Measurements from ENCODE around the gene ATP11C.

The ATP11C gene

DNA sequence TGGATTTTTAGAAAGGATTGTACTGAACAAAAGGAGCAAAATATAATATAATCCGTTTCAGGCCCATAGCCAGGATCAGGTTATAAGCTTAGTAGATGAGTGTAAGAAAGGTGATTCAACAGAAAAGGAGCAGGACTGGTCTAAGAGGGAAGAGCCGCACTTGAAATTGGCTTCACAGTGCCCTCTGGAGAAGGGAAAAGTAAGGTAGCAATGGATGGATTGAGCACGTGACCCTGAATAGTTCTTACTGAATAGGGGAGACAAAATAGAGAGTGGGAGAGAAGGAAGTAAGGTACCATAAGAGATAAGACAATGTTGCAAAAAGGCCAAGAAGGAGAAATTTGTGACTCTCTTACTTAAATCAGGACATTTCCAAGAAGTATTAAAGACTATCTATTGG is 16.9 kb upstream of the ATP11C start:
- no peaks in the 10 kb centered on the region for H3K4me1 ChIP-seq (ENCODE audit: control insufficient read depth, insufficient read depth, low read length)
- no peaks in the 10 kb centered on the region for H3K27me3 ChIP-seq (ENCODE audit: control insufficient read depth, insufficient read depth, low read length)
- H3K36me3 ChIP-seq (ENCODE audit: control insufficient read depth, insufficient read depth, low read length), result no peaks in the 10 kb centered on the region
- no peak overlapping the region for H3K4me3 ChIP-seq (ENCODE audit: low read depth, low read length)
- no peaks in the 10 kb centered on the region for H3K9me3 ChIP-seq (ENCODE audit: control insufficient read depth, insufficient read depth, low read length)
- H3K9ac ChIP-seq (ENCODE audit: low read depth, low read length), result no peak overlapping the region

DNA sequence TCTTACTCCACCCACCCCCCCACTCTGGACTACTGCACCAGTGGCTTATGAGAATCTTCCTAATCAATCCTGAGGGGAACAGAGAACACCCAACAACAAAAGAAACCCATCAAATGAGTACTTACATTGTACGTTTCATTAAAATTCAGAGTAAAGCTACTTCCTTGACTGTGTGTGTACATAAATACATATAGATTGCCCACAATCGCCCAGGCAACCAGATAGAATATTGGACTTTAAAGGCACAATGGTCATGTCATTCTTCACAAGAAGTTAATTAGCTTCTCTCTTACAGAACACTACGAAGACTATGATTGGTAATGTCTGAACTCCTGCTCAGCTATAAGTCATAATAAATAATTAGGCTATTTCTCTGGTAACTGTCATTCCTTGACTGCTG is 12.2 kb upstream of the ATP11C start:
- Histone ChIP-seq H3K9me3 (ENCODE audit: control insufficient read depth, insufficient read depth, low read length) (no peaks in the 10 kb centered on the region), H3K9ac (ENCODE audit: low read depth, low read length) (no peak overlapping the region), H3K27me3 (ENCODE audit: control insufficient read depth, insufficient read depth, low read length) (no peaks in the 10 kb centered on the region), H3K4me1 (ENCODE audit: control insufficient read depth, insufficient read depth, low read length) (no peaks in the 10 kb centered on the region), H3K36me3 (ENCODE audit: control insufficient read depth, insufficient read depth, low read length) (no peaks in the 10 kb centered on the region), H3K4me3 (ENCODE audit: low read depth, low read length) (no peak overlapping the region)

DNA sequence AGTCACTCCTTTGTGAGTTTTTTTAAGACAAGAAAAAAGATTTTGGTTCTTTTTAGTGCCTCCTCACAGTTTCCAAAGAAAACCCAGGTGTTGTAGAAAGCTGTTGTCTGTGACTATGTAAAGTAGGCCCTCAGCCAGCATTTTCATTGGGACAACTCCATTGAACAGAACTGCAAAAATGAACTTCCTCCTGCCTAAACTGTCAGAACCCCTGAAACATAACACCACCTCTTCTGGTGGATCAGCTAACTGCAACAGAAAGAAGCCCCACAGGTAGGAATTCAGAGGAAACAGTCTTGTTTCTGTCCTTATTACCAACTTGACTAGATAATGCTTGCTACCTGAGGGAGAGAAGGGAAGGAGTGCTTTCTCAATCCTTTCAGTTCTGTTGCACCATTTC is 3.4 kb upstream of the ATP11C start:
- no peaks in the 10 kb centered on the region for H3K9me3 ChIP-seq (ENCODE audit: control insufficient read depth, insufficient read depth, low read length)
- no peak overlapping the region for H3K9ac ChIP-seq (ENCODE audit: low read depth, low read length)
- H3K4me3 ChIP-seq (ENCODE audit: low read depth, low read length), result peak overlapping the region; percentile 20
- no peaks in the 10 kb centered on the region for H3K27me3 ChIP-seq (ENCODE audit: control insufficient read depth, insufficient read depth, low read length)
- peaks cover 17% of the 10 kb centered on the region for H3K4me1 ChIP-seq (ENCODE audit: control insufficient read depth, insufficient read depth, low read length)
- H3K36me3 ChIP-seq (ENCODE audit: control insufficient read depth, insufficient read depth, low read length), result no peaks in the 10 kb centered on the region

DNA sequence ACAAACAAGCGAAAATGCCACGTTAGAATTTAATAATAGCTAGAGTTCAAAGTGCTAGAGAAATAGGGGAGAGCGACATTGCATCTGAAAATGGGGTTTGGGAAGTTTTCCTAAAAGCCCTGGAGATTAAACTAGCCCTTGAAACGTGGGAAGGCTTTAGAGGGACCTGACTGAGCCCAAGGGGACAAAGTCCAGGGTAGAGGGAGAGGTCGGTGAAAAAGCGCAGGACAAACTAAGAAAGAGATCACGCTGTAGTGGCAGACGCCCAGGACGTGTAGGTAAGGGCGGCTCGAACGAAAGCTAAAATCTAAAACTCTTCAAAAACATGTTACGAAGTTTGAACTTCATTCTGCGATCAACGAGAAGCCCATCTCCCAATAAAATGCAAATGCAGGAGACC is 1.1 kb upstream of the ATP11C start:
- Histone ChIP-seq H3K9ac (ENCODE audit: low read depth, low read length) (peak overlapping the region; percentile 51), H3K4me3 (ENCODE audit: low read depth, low read length) (peak overlapping the region; percentile 84), H3K4me1 (ENCODE audit: control insufficient read depth, insufficient read depth, low read length) (peaks cover 23% of the 10 kb centered on the region), H3K27me3 (ENCODE audit: control insufficient read depth, insufficient read depth, low read length) (peaks cover 3% of the 10 kb centered on the region), H3K9me3 (ENCODE audit: control insufficient read depth, insufficient read depth, low read length) (no peaks in the 10 kb centered on the region), H3K36me3 (ENCODE audit: control insufficient read depth, insufficient read depth, low read length) (no peaks in the 10 kb centered on the region)

DNA sequence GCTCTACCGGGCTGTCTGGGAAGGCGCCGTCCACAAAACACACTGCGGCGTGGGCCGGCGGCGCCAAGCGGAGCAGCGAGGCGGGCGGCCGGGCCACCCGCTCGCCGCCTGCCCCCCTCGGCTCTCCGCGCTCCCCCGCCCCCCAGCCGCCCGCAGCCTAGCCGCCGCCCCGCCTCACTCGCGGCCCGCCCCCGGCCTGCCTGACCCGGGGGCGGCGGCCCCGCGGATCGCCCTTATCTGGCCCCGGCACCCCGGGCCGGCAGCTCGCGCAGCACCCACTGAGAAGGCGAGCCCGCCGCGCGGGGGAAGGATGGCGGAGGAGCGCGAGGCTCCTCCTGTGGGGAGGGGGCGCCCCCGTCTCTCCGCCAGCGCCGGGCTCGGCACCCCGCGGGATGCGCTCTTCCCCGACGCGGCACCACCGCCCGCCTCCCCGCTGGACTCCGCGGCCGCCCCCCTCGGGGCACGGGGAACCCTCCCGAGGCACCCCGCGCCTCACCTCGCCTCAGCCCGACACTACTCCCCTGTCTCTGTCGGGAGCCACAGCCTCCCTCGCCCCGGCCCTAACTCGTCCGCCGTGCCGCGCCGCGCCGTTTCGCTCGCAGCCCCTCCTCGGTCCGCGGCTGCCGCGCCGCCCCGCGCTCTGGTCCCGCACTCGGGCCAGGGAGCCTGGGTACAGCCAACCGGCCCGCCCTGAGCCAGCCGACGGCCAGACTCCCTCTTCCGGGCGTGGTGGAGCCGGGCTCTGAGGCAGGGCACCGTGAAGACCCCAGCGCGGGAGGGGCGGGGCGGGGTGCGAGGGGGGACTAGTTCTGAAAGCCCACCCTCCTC is 566 bp downstream of the ATP11C start:
- Histone ChIP-seq H3K27me3 (ENCODE audit: control insufficient read depth, insufficient read depth, low read length) (peaks cover 3% of the 10 kb centered on the region), H3K4me3 (ENCODE audit: low read depth, low read length) (peak overlapping the region; percentile 84), H3K4me1 (ENCODE audit: control insufficient read depth, insufficient read depth, low read length) (peaks cover 30% of the 10 kb centered on the region), H3K9me3 (ENCODE audit: control insufficient read depth, insufficient read depth, low read length) (no peaks in the 10 kb centered on the region), H3K9ac (ENCODE audit: low read depth, low read length) (peak overlapping the region; percentile 86), H3K36me3 (ENCODE audit: control insufficient read depth, insufficient read depth, low read length) (no peaks in the 10 kb centered on the region)

DNA sequence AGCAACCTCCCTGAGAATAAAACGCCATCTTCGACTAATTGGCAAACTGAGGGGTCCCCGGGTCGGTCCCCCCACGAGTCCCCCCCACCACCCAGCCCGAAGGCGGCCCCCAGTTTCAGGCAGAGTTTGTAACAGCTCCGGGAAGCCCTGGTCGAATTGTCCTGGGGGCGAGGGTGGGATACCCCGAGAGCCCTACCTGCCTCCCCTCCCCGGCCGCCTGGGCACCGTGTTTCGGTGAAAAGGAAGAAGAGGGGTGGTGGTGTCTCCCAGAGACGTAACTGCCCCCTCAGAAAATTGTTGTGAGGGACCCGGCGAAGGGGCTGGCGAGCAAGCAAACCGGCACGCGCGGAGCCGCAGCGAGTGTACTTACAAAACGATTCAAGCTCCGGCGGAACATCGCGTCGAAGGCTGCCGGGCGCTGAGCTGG is 1.2 kb downstream of the ATP11C start:
- peak overlapping the region; percentile 84 for H3K4me3 ChIP-seq (ENCODE audit: low read depth, low read length)

DNA sequence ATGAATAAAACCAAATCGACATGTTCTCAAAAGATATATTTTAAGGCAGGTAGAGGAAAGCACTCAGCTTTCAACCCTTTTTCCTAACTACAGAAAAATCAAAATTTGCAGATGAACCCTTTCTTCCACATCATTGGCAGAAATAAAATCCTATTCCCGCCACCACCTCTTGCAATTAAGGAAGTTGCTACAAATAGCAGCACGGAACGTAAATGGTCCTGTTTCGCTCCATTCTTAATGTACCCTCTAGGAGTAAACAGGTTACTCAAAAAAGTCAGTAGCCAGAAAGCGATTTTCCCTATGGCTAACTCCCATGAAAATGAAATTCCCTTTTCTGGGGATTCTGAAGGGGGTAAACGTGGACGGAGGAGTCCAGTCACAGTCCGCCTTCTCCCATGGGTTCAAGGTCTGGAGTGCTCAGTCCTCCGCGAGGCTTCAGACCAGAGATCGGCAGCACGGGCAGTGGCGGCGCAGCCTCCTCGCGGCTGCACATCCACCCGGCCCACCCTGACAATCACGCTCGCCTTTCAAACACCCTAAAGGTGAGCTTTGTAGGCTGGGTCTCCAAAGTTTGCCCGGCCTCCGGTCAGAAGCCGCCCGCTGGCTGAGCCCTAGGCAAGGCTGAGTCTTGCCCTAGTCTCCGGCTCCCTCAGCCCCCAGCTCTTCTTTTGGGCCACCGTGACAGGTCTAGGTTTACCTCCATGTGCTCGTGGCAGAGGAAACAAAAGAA is 1.8 kb downstream of the ATP11C start:
- Histone ChIP-seq H3K36me3 (ENCODE audit: control insufficient read depth, insufficient read depth, low read length) (no peaks in the 10 kb centered on the region), H3K9ac (ENCODE audit: low read depth, low read length) (peak overlapping the region; percentile 86), H3K4me1 (ENCODE audit: control insufficient read depth, insufficient read depth, low read length) (peaks cover 25% of the 10 kb centered on the region), H3K27me3 (ENCODE audit: control insufficient read depth, insufficient read depth, low read length) (peaks cover 3% of the 10 kb centered on the region), H3K9me3 (ENCODE audit: control insufficient read depth, insufficient read depth, low read length) (no peaks in the 10 kb centered on the region), H3K4me3 (ENCODE audit: low read depth, low read length) (peak overlapping the region; percentile 84)

More for the DNA sequence above, 1.2 kb downstream of the ATP11C start:
- Histone ChIP-seq H3K27me3 (ENCODE audit: control insufficient read depth, insufficient read depth, low read length) (peaks cover 3% of the 10 kb centered on the region), H3K9ac (ENCODE audit: low read depth, low read length) (peak overlapping the region; percentile 86), H3K4me1 (ENCODE audit: control insufficient read depth, insufficient read depth, low read length) (peaks cover 29% of the 10 kb centered on the region), H3K9me3 (ENCODE audit: control insufficient read depth, insufficient read depth, low read length) (no peaks in the 10 kb centered on the region), H3K36me3 (ENCODE audit: control insufficient read depth, insufficient read depth, low read length) (no peaks in the 10 kb centered on the region)

DNA sequence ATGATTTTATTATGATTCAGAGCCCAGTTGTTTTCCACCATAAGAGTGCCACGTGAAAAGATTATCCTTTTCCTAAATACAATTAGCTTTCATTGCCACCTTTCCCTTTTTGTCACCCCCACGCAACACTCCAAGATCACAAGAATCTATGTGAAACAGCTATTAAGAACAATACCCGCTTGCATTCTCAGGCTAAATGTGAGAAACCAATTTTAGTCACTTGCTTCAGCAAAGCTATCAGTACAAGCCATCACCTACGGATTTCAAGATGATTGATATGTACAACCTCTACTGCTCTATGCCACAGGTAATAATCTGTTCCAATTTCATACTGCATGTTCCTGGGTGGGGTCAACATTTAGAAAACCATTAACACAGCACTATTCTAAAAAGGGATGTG is 2.5 kb downstream of the ATP11C start:
- peak overlapping the region; percentile 84 for H3K4me3 ChIP-seq (ENCODE audit: low read depth, low read length)

DNA sequence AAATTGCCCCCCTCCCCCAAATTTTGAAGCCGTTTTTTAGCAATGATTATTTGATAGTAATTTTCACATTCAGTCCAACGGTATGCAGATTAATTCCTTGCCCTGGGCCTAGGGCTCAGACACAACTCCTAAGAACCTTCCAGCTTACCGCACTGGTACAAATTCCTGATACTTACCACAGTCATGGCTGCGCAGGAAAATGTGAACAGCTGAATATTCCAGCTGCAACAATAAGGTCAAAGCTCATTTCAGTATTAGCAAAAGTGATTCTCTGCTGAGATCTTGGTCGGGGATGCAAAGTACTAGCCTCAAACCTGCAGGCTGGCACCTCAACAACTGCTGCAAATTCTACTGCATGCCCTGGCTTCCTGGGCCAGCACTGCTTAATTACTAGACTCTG is 3.0 kb downstream of the ATP11C start:
- Histone ChIP-seq H3K27me3 (ENCODE audit: control insufficient read depth, insufficient read depth, low read length) (peaks cover 3% of the 10 kb centered on the region), H3K9me3 (ENCODE audit: control insufficient read depth, insufficient read depth, low read length) (no peaks in the 10 kb centered on the region), H3K36me3 (ENCODE audit: control insufficient read depth, insufficient read depth, low read length) (no peaks in the 10 kb centered on the region), H3K4me1 (ENCODE audit: control insufficient read depth, insufficient read depth, low read length) (peaks cover 22% of the 10 kb centered on the region), H3K9ac (ENCODE audit: low read depth, low read length) (peak overlapping the region; percentile 17), H3K4me3 (ENCODE audit: low read depth, low read length) (peak overlapping the region; percentile 84)

More for the DNA sequence above, 2.5 kb downstream of the ATP11C start:
- no peaks in the 10 kb centered on the region for H3K36me3 ChIP-seq (ENCODE audit: control insufficient read depth, insufficient read depth, low read length)
- H3K4me1 ChIP-seq (ENCODE audit: control insufficient read depth, insufficient read depth, low read length), result peaks cover 22% of the 10 kb centered on the region
- H3K9ac ChIP-seq (ENCODE audit: low read depth, low read length), result no peak overlapping the region
- H3K27me3 ChIP-seq (ENCODE audit: control insufficient read depth, insufficient read depth, low read length), result peaks cover 3% of the 10 kb centered on the region
- no peaks in the 10 kb centered on the region for H3K9me3 ChIP-seq (ENCODE audit: control insufficient read depth, insufficient read depth, low read length)

DNA sequence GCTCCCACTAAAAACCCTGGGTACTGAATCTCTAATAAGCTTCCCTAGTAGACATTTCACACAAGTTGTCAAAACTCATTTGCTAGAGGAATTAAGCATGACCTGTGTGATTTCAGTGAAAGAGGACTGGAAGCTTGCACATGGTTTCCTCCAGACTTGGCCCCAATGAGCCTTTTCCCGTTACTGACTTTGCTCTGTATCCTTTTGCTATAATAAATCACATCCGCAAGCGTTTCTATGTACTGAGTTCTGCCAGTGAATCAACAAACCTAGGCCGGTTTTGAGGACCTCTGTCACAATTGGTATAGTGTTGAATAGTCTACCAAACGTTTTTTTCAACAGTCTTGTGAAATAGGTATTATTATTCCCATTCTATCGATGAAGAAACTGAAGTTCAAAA is 8.2 kb downstream of the ATP11C start:
- peaks cover 11% of the 10 kb centered on the region for H3K4me1 ChIP-seq (ENCODE audit: control insufficient read depth, insufficient read depth, low read length)
- no peaks in the 10 kb centered on the region for H3K9me3 ChIP-seq (ENCODE audit: control insufficient read depth, insufficient read depth, low read length)
- H3K36me3 ChIP-seq (ENCODE audit: control insufficient read depth, insufficient read depth, low read length), result no peaks in the 10 kb centered on the region
- no peak overlapping the region for H3K4me3 ChIP-seq (ENCODE audit: low read depth, low read length)
- no peak overlapping the region for H3K9ac ChIP-seq (ENCODE audit: low read depth, low read length)
- no peaks in the 10 kb centered on the region for H3K27me3 ChIP-seq (ENCODE audit: control insufficient read depth, insufficient read depth, low read length)

DNA sequence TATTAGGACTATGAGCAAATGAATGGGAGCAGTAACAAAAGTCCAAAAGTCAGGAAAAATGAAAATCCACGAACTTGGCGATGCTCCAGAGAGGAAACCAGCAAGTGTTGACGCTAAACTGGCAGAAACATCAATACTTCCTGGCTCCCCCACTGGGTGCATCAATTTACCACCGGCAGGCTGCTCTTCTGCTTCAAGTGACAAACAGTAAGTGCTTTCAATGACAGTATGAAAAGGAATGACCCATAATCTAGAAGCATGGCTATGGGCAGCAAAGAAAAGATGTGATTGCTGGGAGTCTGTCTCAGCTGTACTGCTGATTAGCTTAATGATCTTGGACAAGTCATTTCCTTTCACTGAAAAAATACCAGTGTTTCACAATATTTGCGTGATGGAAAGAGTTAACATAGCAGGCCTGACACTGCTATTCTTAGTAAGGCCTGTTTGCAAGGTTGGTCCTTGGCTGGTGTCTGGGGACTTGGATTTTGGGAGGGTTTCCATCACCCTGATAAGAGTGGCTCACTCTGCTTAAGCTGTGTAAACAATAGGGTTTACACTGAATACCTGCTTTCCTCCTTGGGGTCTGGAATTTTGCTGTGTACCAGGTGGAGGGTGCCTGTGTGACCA is 8.7 kb downstream of the ATP11C start:
- peaks cover 11% of the 10 kb centered on the region for H3K4me1 ChIP-seq (ENCODE audit: control insufficient read depth, insufficient read depth, low read length)
- H3K36me3 ChIP-seq (ENCODE audit: control insufficient read depth, insufficient read depth, low read length), result no peaks in the 10 kb centered on the region
- no peaks in the 10 kb centered on the region for H3K27me3 ChIP-seq (ENCODE audit: control insufficient read depth, insufficient read depth, low read length)
- H3K9me3 ChIP-seq (ENCODE audit: control insufficient read depth, insufficient read depth, low read length), result no peaks in the 10 kb centered on the region
- H3K4me3 ChIP-seq (ENCODE audit: low read depth, low read length), result no peak overlapping the region
- H3K9ac ChIP-seq (ENCODE audit: low read depth, low read length), result no peak overlapping the region
